PC-9 (cell line): ENCODE measurements around the gene ADI1. TPM values are rescaled to one million over a fixed set of nuclear protein-coding genes. Genes with fewer than 3 reads are reported as not detected.

Source experiments
- BruUV-seq: library from RNA; stranded (reverse); fragments of 400-500 nt; replicated peaks from 2 replicates; lab custom pipeline; 2021; lab: Mats Ljungman, UMichigan
- CTCF ChIA-PET: fragments of 300-600 bp; sonication (Branson Sonifier 250); formaldehyde crosslinking; loops from one replicate; lab custom pipeline; 2022; ENCODE audit warnings: antibody characterized with exemption; lab: Charles Lee
- POLR2A ChIA-PET: fragments of 300-600 bp; sonication (Branson Sonifier 250); formaldehyde crosslinking; loops from one replicate; lab custom pipeline; 2022; ENCODE audit warnings: antibody characterized with exemption; ENCODE audit not compliant: unreplicated experiment; lab: Charles Lee
- DNase-seq, 2 experiments: peaks; one replicate each; pipeline versions ENCODE4 v3.0.0 to v3.0.0-alpha.2; 2015 to 2022; ENCODE audit warnings: mixed read lengths in 1 of 2
- H2AFZ ChIP-seq: fragments of 200-600 bp; sonication (generic); 2 replicates; pipeline ENCODE4 v1.8.1; 2017; ENCODE audit warnings: antibody characterized with exemption
- H3F3A ChIP-seq: fragments of 200-600 bp; sonication (generic); 2 replicates; pipeline ENCODE4 v1.8.1; 2017; ENCODE audit warnings: antibody characterized with exemption, mild to moderate bottlenecking, low read depth; ENCODE audit not compliant: insufficient read depth
- H3K27ac ChIP-seq: fragments of 200-600 bp; sonication (generic); 2 replicates; pipeline ENCODE4 v1.6.1; 2016; ENCODE audit warnings: mixed run types
- H3K27me3 ChIP-seq: fragments of 200-600 bp; sonication (generic); 2 replicates; pipeline ENCODE4 v1.6.1; 2016; ENCODE audit warnings: low read depth, mixed run types; ENCODE audit not compliant: insufficient read depth
- H3K36me3 ChIP-seq: fragments of 200-600 bp; sonication (generic); 2 replicates; pipeline ENCODE4 v1.6.1; 2016; ENCODE audit warnings: low read depth, mixed run types
- H3K4me1 ChIP-seq: fragments of 200-600 bp; sonication (generic); replicated peaks from 2 replicates; pipeline ENCODE4 v1.6.1; 2016; ENCODE audit warnings: mixed run types; ENCODE audit not compliant: insufficient read depth
- H3K4me2 ChIP-seq: fragments of 200-600 bp; sonication (generic); 2 replicates; pipeline ENCODE4 v1.6.1; 2017; ENCODE audit warnings: mixed run types
- H3K4me3 ChIP-seq: fragments of 200-600 bp; sonication (generic); 2 replicates; pipeline ENCODE4 v1.6.1; 2016; ENCODE audit warnings: mixed run types
- H3K79me2 ChIP-seq: fragments of 200-600 bp; sonication (generic); 2 replicates; pipeline ENCODE4 v1.6.1; 2017; ENCODE audit warnings: low read depth, mixed run types
- H3K9me2 ChIP-seq: fragments of 200-600 bp; sonication (generic); 2 replicates; pipeline ENCODE4 v1.8.1; 2017; ENCODE audit warnings: mild to moderate bottlenecking; ENCODE audit not compliant: insufficient read depth
- H3K9me3 ChIP-seq: fragments of 200-600 bp; sonication (generic); 2 replicates; pipeline ENCODE4 v1.8.1; 2016; ENCODE audit warnings: low read depth; ENCODE audit not compliant: insufficient read depth
- H4K20me1 ChIP-seq: fragments of 200-600 bp; sonication (generic); 2 replicates; pipeline ENCODE4 v1.8.1; 2017; ENCODE audit not compliant: insufficient read depth
- EZH2 ChIP-seq: fragments of 200-600 bp; sonication (generic); IDR thresholded peaks from 2 replicates; pipeline ENCODE4 v1.8.0; 2017; ENCODE audit warnings: antibody characterized with exemption, low read depth
- intact Hi-C: fragments of 100-400 bp; cut with micrococcal nuclease; formaldehyde crosslinking; loops from one replicate; pipeline ENCODE4 v1.10.0; 2022; ENCODE audit not compliant: unreplicated experiment
- total RNA-seq: library from RNA; stranded (reverse); gene quantifications from 2 replicates; pipeline ENCODE4 v1.2.3, GENCODE V29; 2021
- TF ChIP-seq, protein P1 (sequence below): fragments of 200-600 bp; sonication (generic); conservative IDR thresholded peaks from 2 replicates; pipeline ENCODE4 v1.6.1; 2017; ENCODE audit warnings: mixed run types, antibody characterized with exemption, mild to moderate bottlenecking, moderate library complexity

The ADI1 gene
- total RNA-seq, 1 experiment from 2014 or later: 54.5 TPM

DNA sequence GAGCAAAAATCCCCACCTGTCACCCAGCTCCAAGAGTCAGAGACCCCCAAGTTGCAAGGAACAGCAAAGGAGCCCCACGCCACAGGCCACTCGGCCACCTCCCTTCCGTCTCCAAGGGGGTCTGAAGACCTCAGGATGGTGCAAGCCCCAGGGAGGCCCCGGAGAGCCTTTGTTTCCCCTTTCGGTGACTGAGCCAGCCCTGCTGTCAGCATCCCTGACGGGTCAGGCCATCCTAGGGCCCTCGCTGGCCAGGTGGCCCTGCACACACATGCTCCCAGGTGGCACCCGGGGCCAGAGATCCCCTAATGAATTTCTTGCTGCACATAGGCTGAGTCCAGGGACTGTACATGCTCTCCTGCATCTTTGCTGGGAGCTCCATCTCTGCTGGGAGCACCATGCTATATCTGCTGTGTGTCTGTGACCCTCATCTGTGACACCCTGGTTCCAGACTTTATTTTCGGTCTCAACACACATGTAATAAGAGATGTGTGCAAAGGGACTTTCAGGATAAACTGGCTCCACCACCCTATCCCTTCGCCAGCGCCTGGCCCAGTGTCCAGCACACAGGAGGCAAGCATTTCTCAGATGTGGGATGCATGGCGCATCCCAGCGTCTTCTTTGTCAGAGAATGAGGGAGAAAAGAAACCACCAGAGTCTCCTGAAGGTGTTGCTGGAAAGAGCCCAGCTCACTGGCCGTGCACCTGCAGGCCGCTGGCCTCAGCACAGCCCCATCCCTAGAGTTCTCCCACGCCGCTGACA, 27.4 kb downstream of the ADI1 start:
- H3K9me3 ChIP-seq: no peaks in the 10 kb centered on the region
- no peak overlapping the region for H3K4me3 ChIP-seq
- no peaks in the 10 kb centered on the region for H4K20me1 ChIP-seq
- no peak for DNase-seq
- intact Hi-C loops: no loop called here
- H3K79me2 ChIP-seq: no peaks in the 10 kb centered on the region
- H3K27me3 ChIP-seq: no peaks in the 10 kb centered on the region
- H3K27ac ChIP-seq: no peak overlapping the region
- ChIA-PET POLR2A (no interaction called here), CTCF (no interaction called here)
- no peaks in the 10 kb centered on the region for H3F3A ChIP-seq
- H3K4me1 ChIP-seq: no peaks in the 10 kb centered on the region
- TF ChIP-seq, protein P1, sequence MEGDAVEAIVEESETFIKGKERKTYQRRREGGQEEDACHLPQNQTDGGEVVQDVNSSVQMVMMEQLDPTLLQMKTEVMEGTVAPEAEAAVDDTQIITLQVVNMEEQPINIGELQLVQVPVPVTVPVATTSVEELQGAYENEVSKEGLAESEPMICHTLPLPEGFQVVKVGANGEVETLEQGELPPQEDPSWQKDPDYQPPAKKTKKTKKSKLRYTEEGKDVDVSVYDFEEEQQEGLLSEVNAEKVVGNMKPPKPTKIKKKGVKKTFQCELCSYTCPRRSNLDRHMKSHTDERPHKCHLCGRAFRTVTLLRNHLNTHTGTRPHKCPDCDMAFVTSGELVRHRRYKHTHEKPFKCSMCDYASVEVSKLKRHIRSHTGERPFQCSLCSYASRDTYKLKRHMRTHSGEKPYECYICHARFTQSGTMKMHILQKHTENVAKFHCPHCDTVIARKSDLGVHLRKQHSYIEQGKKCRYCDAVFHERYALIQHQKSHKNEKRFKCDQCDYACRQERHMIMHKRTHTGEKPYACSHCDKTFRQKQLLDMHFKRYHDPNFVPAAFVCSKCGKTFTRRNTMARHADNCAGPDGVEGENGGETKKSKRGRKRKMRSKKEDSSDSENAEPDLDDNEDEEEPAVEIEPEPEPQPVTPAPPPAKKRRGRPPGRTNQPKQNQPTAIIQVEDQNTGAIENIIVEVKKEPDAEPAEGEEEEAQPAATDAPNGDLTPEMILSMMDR: no peak
- TF ChIP-seq EZH2: no peak
- BruUV-seq: no TSS peak
- no peaks in the 10 kb centered on the region for H3K9me2 ChIP-seq
- H2AFZ ChIP-seq: no peak overlapping the region
- H3K4me2 ChIP-seq: no peak overlapping the region
- no peaks in the 10 kb centered on the region for H3K36me3 ChIP-seq

DNA sequence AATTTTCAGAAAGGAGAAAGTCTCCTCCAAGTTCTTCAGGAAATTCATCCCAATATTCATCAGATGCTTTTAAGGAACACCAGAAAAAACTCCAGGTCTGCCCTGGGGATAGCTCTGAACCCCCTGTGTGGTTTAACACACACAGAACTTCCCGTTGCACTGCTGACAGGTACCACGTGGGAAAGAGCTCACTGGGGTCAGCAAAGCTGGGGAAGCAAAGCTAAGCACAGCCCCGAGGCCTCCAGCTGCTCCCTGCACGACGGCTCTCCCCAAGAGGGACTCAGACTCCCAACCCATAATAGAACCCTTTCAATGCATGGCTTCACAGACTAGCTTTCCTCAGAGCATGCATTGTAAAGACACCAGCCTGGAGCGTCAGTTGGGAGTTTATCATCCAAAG, 28.0 kb downstream of the ADI1 start:
- Histone ChIP-seq H3K36me3 (no peaks in the 10 kb centered on the region), H3K9me3 (no peaks in the 10 kb centered on the region), H3K27ac (no peak overlapping the region), H2AFZ (no peak overlapping the region), H3K79me2 (no peaks in the 10 kb centered on the region), H3F3A (no peaks in the 10 kb centered on the region), H3K9me2 (no peaks in the 10 kb centered on the region), H3K4me2 (no peak overlapping the region), H4K20me1 (no peaks in the 10 kb centered on the region), H3K27me3 (no peaks in the 10 kb centered on the region), H3K4me1 (no peaks in the 10 kb centered on the region), H3K4me3 (no peak overlapping the region)
- intact Hi-C loops: no loop called here
- CTCF ChIA-PET: no interaction called here
- POLR2A ChIA-PET: no interaction called here
- BruUV-seq: no TSS peak
- TF ChIP-seq EZH2: no peak
- TF ChIP-seq, protein P1: no peak
- no peak for DNase-seq

- H3K9me3 ChIP-seq: no peaks in the 10 kb centered on the region
- no TSS peak for BruUV-seq
- CTCF ChIA-PET: no interaction called here
Measured at GRCh38 chr2:3490191-3491170, 28.9 kb downstream of the ADI1 start.

More at GRCh38 chr2:3490191-3491170, 28.9 kb downstream of the ADI1 start:
- no peaks in the 10 kb centered on the region for H3K4me1 ChIP-seq
- H3K36me3 ChIP-seq: no peaks in the 10 kb centered on the region
- no peak overlapping the region for H3K4me2 ChIP-seq
- no peaks in the 10 kb centered on the region for H4K20me1 ChIP-seq
- no peaks in the 10 kb centered on the region for H3K9me2 ChIP-seq
- no peak overlapping the region for H3K27ac ChIP-seq
- no peaks in the 10 kb centered on the region for H3F3A ChIP-seq
- no peak overlapping the region for H3K4me3 ChIP-seq
- no peaks in the 10 kb centered on the region for H3K27me3 ChIP-seq
- POLR2A ChIA-PET: interaction anchor here (0.6 kb wide), 1 partner anchor 18 kb away, joined by 3 read pairs; no protein-coding TSS in a partner anchor
- intact Hi-C loops: no loop called here
- no peak for TF ChIP-seq EZH2
- TF ChIP-seq, protein P1: no peak
- H3K79me2 ChIP-seq: no peaks in the 10 kb centered on the region
- no peak overlapping the region for H2AFZ ChIP-seq
- DNase-seq: no peak
